A549 treated with CpdA at 1 μM for 4 hours (cell line): ENCODE measurements around the gene TMTC3. TPM values are rescaled to one million over a fixed set of nuclear protein-coding genes. Genes with fewer than 3 reads are reported as not detected.

Experiments
- total RNA-seq: library from RNA; stranded (reverse); fragments of 200-300 nt; extraction: Qiagen RNA extraction; gene quantifications from 5 replicates; pipeline ENCODE4 v1.2.3, GENCODE V29; 2022; ENCODE audit warnings: low read depth

Gene TMTC3
- total RNA-seq, result 8.2 to 14.1 TPM (median 11.4 TPM) in 5 replicates

DNA sequence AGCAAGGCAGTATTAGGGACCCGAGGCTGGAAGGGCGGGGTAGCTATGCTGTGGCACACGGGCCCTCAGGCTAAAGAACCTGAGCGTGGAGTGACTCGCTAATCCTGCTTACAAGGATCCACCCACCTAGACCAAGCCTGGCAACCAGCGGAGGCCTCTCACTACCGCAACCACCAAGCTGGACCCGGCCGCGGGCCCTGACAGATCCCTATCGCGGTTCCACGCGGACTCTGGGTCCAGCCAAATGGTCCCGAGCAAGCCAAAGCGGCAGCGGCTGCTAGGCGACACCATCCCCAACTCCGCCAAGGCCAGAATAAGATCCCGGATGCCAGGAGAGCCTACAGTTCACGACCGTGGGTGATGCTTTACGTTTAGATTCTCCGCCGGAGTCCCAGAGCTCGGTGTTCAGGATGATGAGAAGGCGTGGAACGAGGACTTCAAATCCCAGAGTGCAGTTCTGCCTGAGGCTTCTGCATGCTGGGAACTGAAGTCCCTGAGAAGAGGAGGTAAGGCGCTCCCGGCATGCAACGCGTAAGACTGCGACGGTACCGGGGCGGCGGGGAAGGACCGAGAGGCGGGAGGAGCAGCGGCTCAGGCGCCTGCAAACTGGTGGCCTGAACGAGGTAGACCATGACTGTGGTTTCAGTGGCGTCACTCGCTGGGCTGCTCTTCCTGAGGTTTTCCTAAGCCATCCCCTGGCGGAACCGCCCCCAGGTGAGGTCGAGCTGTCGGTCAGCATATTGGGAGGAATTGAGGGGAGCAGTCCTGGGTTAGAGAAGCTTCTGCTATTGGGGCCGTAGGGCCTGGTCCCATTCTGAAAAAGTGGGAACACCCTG, at the start of gene TMTC3, which contains the start of gene CEP290:
TMTC3 (plus strand) TSS at position 534 of the 836 bp plus-strand sequence. CDS start 6,009 bp downstream, outside the sequence.
CEP290 (minus strand) TSS at position 315 of the 836 bp plus-strand sequence. CDS start 781 bp downstream, outside the sequence.

Other genes starting within 250 kb of the TMTC3 start
- gene C12orf50, start 112.9 kb upstream of the TMTC3 start, total RNA-seq, result 0.05 to 0.19 TPM (median 0.13 TPM) in 3 of 5 replicates, not detected in the others
- 5.4 to 7.4 TPM (median 6.5 TPM) in 5 replicates for gene CEP290, start 219 bp upstream of the TMTC3 start, total RNA-seq